OCI-LY7 (cell line): Measurements from ENCODE around the gene COL4A4. TPM values are rescaled to one million over a fixed set of nuclear protein-coding genes. Genes with fewer than 3 reads are reported as not detected.

ENCODE experiments used
- BruUV-seq: library from RNA; stranded (reverse); fragments of 400-500 nt; replicated peaks from 2 replicates; lab custom pipeline; 2021; lab: Mats Ljungman, UMichigan
- CTCF ChIA-PET: fragments of 300-600 bp; sonication (Branson Sonifier 250); formaldehyde crosslinking; loops from one replicate; lab custom pipeline; 2022; ENCODE audit warnings: antibody characterized with exemption; ENCODE audit not compliant: unreplicated experiment; lab: Charles Lee
- POLR2A ChIA-PET: fragments of 300-600 bp; sonication (Branson Sonifier 250); formaldehyde crosslinking; loops from one replicate; lab custom pipeline; 2022; ENCODE audit warnings: antibody characterized with exemption; lab: Charles Lee
- DNase-seq: peaks from one replicate; pipeline ENCODE4 v3.0.0-alpha.2; 2015; ENCODE audit warnings: low spot score
- H2AFZ ChIP-seq: fragments of 200-600 bp; sonication (generic), shearing (Covaris generic); 2 replicates; pipeline ENCODE4 v1.6.1; 2014; ENCODE audit warnings: mild to moderate bottlenecking, antibody characterized with exemption, low read length, moderate library complexity
- H3K27ac ChIP-seq: fragments of 200-600 bp; sonication (generic); 2 replicates; pipeline ENCODE4 v1.5.1; 2014; ENCODE audit warnings: mixed run types, low read depth, mild to moderate bottlenecking, moderate library complexity, low read length, inconsistent platforms; ENCODE audit not compliant: poor library complexity, severe bottlenecking
- H3K36me3 ChIP-seq: fragments of 200-600 bp; sonication (generic); 2 replicates; pipeline ENCODE4 v1.6.1; 2014; ENCODE audit warnings: mild to moderate bottlenecking, antibody characterized with exemption, low read length, moderate library complexity, mixed read lengths; ENCODE audit not compliant: insufficient read depth
- H3K4me1 ChIP-seq: fragments of 200-600 bp; sonication (generic); 2 replicates; pipeline ENCODE4 v1.5.1; 2014; ENCODE audit warnings: mild to moderate bottlenecking, low read length; ENCODE audit not compliant: insufficient read depth, poor library complexity, severe bottlenecking
- H3K4me2 ChIP-seq: fragments of 200-600 bp; sonication (generic); 2 replicates; pipeline ENCODE4 v1.6.1; 2014; ENCODE audit warnings: mild to moderate bottlenecking, low read length
- H3K4me3 ChIP-seq: fragments of 200-600 bp; sonication (generic); 2 replicates; pipeline ENCODE4 v1.5.1; 2014; ENCODE audit warnings: mild to moderate bottlenecking, low read depth, low read length; ENCODE audit not compliant: poor library complexity, severe bottlenecking
- H3K79me2 ChIP-seq: fragments of 200-600 bp; sonication (generic); 2 replicates; pipeline ENCODE4 v1.6.1; 2016; ENCODE audit warnings: low read depth, mild to moderate bottlenecking, low read length, moderate library complexity, mixed read lengths; ENCODE audit not compliant: insufficient read depth
- H3K9me2 ChIP-seq: fragments of 200-600 bp; sonication (generic); 2 replicates; pipeline ENCODE4 v1.6.1; 2016; ENCODE audit warnings: mild to moderate bottlenecking, low read length, mixed read lengths; ENCODE audit not compliant: insufficient read depth
- H3K9me3 ChIP-seq: fragments of 200-600 bp; sonication (generic); 2 replicates; pipeline ENCODE4 v1.6.1; 2014; ENCODE audit warnings: mild to moderate bottlenecking, mixed run types, low read length, mixed read lengths
- H4K20me1 ChIP-seq: fragments of 200-600 bp; sonication (generic); 2 replicates; pipeline ENCODE4 v1.6.1; 2014; ENCODE audit warnings: mild to moderate bottlenecking, antibody characterized with exemption, low read length, moderate library complexity, mixed read lengths; ENCODE audit not compliant: insufficient read depth
- EZH2phosphoT487 ChIP-seq: fragments of 200-600 bp; sonication (generic); IDR thresholded peaks from 2 replicates; pipeline ENCODE4 v1.6.1; 2018; ENCODE audit warnings: low read depth, borderline replicate concordance, mild to moderate bottlenecking, mixed run types, antibody characterized with exemption, low read length, moderate library complexity, mixed read lengths
- intact Hi-C: fragments of 100-400 bp; cut with micrococcal nuclease; formaldehyde crosslinking; loops from one replicate; pipeline ENCODE4 v1.10.0; 2022; ENCODE audit not compliant: unreplicated experiment
- total RNA-seq, 2 experiments: library from RNA; depleted of rRNA in 1 of 2; stranded (reverse); fragments of >200 nt in 1 of 2; shearing (Covaris generic) in 1 of 2; gene quantifications; 2 replicates each; pipeline ENCODE4 v1.2.3, GENCODE V29; 2014 to 2022
- TF ChIP-seq, protein P1 (sequence below): fragments of 200-600 bp; sonication (generic); conservative IDR thresholded peaks from 2 replicates; pipeline ENCODE4 v1.5.1; 2014; ENCODE audit warnings: mild to moderate bottlenecking, antibody characterized with exemption, low read length, moderate library complexity, mixed read lengths

Gene COL4A4
- total RNA-seq, 2 experiments from 2014 or later = 0.16 to 7.0 TPM

DNA sequence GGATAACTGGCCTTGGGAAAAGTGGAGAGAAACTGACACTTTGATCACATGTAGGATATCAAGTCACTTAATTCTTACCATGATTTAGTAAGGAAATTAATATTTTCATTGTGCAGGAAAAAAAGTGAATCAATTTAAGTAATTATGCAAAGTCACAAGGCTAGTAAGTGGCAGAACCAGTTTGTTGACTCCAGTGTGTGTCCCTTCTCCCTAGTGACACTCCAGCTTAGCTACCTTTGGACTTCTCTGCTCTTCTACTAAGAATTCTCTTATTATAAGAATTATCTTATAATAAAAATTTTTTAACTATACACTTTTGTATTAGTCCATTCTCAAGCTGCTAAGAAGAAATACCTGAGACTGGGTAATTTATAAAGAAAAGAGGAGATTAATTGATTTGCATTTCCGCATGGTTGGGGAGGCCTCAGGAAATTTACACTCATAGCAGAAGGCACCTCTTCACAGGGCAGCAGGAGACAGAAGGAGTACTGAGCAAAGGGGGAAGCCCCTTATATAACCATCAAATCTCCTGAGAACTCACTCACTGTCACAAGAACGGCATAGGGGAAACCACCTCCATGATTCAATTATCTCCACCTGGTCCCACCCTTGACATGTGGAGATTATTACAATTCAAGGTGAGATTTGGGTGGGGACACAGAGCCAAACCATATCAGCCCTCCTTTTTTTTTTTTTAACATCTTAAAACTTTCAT is 13.6 kb downstream of the COL4A4 start:
- no peak overlapping the region for H3K4me2 ChIP-seq
- no peak for TF ChIP-seq EZH2phosphoT487
- TF ChIP-seq, protein P1, sequence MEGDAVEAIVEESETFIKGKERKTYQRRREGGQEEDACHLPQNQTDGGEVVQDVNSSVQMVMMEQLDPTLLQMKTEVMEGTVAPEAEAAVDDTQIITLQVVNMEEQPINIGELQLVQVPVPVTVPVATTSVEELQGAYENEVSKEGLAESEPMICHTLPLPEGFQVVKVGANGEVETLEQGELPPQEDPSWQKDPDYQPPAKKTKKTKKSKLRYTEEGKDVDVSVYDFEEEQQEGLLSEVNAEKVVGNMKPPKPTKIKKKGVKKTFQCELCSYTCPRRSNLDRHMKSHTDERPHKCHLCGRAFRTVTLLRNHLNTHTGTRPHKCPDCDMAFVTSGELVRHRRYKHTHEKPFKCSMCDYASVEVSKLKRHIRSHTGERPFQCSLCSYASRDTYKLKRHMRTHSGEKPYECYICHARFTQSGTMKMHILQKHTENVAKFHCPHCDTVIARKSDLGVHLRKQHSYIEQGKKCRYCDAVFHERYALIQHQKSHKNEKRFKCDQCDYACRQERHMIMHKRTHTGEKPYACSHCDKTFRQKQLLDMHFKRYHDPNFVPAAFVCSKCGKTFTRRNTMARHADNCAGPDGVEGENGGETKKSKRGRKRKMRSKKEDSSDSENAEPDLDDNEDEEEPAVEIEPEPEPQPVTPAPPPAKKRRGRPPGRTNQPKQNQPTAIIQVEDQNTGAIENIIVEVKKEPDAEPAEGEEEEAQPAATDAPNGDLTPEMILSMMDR = no peak
- no peaks in the 10 kb centered on the region for H3K79me2 ChIP-seq
- no peaks in the 10 kb centered on the region for H3K36me3 ChIP-seq
- intact Hi-C loops = no loop called here
- no peaks in the 10 kb centered on the region for H3K4me1 ChIP-seq
- no peaks in the 10 kb centered on the region for H3K9me2 ChIP-seq
- ChIA-PET POLR2A (interaction anchor here (0.5 to 0.7 kb wide), 4 partner anchors 102 to 1296 kb away, joined by 3 to 4 read pairs (median 3); no protein-coding TSS in a partner anchor), CTCF (no interaction called here)
- H2AFZ ChIP-seq = no peak overlapping the region
- no TSS peak for BruUV-seq
- no peak overlapping the region for H3K27ac ChIP-seq
- no peak for DNase-seq
- no peak overlapping the region for H3K4me3 ChIP-seq
- H4K20me1 ChIP-seq = no peaks in the 10 kb centered on the region
- H3K9me3 ChIP-seq = no peaks in the 10 kb centered on the region

DNA sequence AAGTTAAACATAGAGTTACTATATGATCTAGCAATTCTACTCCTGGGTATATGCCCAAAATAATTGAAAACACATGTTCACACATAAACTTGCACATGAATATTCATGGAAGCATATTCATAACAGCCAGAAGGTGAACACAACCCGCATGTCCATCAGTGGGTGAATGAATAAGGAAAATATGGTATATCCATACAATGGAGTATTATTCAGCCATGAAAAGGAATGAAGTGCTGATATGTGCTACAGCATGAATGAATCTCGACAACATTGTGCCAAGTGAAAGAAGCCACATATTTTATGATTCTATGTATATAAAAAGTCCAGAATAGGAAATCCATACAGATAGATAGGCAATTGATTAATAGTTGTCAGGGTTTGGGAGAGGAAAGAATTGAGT is 15.9 kb downstream of the COL4A4 start:
- no peak overlapping the region for H3K4me2 ChIP-seq
- no TSS peak for BruUV-seq
- H2AFZ ChIP-seq = no peak overlapping the region
- no peak for TF ChIP-seq EZH2phosphoT487
- TF ChIP-seq, protein P1 = no peak
- H3K9me3 ChIP-seq = no peaks in the 10 kb centered on the region
- H3K79me2 ChIP-seq = no peaks in the 10 kb centered on the region
- intact Hi-C loops = no loop called here
- H3K4me3 ChIP-seq = no peak overlapping the region
- POLR2A ChIA-PET = no interaction called here
- CTCF ChIA-PET = no interaction called here
- no peaks in the 10 kb centered on the region for H3K4me1 ChIP-seq
- no peaks in the 10 kb centered on the region for H3K9me2 ChIP-seq
- H3K36me3 ChIP-seq = no peaks in the 10 kb centered on the region
- no peak for DNase-seq
- H3K27ac ChIP-seq = no peak overlapping the region
- H4K20me1 ChIP-seq = no peaks in the 10 kb centered on the region

DNA sequence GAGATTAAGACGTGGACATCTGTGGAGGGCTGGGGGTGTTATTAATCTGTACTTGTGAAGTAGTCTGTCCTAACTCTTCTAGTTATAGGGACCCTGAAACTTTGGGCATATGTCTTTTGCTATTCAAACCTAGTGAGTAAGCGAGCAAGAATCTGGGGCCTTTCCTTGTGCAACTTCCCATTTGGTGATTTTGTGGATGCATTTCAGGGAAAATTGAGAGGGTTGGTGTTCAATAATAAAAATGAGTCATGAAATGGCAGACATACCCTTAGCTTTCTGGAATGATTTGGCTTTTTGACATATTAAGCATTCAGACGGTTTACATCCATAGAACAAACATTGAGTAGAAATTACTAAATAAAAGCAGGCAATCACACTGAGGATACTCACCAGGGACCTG is 17.0 kb downstream of the COL4A4 start:
- H3K9me3 ChIP-seq = no peaks in the 10 kb centered on the region

More for the DNA sequence above, 17.0 kb downstream of the COL4A4 start:
- H3K4me3 ChIP-seq = no peak overlapping the region
- H3K9me2 ChIP-seq = no peaks in the 10 kb centered on the region
- no peak for TF ChIP-seq EZH2phosphoT487
- TF ChIP-seq, protein P1 = no peak
- H3K4me2 ChIP-seq = no peak overlapping the region
- ChIA-PET POLR2A (interaction anchor here (0.7 kb wide), 1 partner anchor 632 kb away, joined by 3 read pairs; no protein-coding TSS in a partner anchor), CTCF (no interaction called here)
- intact Hi-C loops = no loop called here
- H4K20me1 ChIP-seq = no peaks in the 10 kb centered on the region
- no peak overlapping the region for H3K27ac ChIP-seq
- no peak for DNase-seq
- H3K4me1 ChIP-seq = no peaks in the 10 kb centered on the region
- H3K36me3 ChIP-seq = no peaks in the 10 kb centered on the region
- no peaks in the 10 kb centered on the region for H3K79me2 ChIP-seq
- no TSS peak for BruUV-seq
- H2AFZ ChIP-seq = no peak overlapping the region
